H1 (cell line): ENCODE data around the gene MRTO4. TPM values are rescaled to one million over a fixed set of nuclear protein-coding genes. Genes with fewer than 3 reads are reported as not detected.
"Not testable (repeated sequence)": the region's sequence is repeated elsewhere in the genome, so short reads cannot be mapped to it uniquely, and the experiment has no call there.

Source experiments
- CTCF ChIA-PET: fragments of 300-600 bp; sonication (Branson Sonifier 250); formaldehyde crosslinking; loops from one replicate; lab custom pipeline; 2021; ENCODE audit not compliant: partially characterized antibody; lab: Charles Lee
- POLR2A ChIA-PET: fragments of 300-600 bp; sonication (Branson Sonifier 250); formaldehyde crosslinking; loops from one replicate; lab custom pipeline; 2021; ENCODE audit warnings: inconsistent platforms; ENCODE audit not compliant: partially characterized antibody; lab: Charles Lee
- DNase-seq, 2 experiments: peaks; one replicate each; pipeline versions ENCODE4 v3.0.0 to v3.0.0-alpha.2; 2010 to 2022; ENCODE audit warnings: low spot score in 2 of 2, low read depth in 1 of 2, mixed read lengths in 1 of 2
- FAIRE-seq: peaks from 2 replicates; lab custom pipeline; 2011; peaks lifted over from hg19 to GRCh38; lab: Jason Lieb, UNC
- H2AFZ ChIP-seq: 2 replicates; pipeline ENCODE4 v1.8.1; 2012; ENCODE audit warnings: low read length, inconsistent platforms
- H2AK5ac ChIP-seq: 2 replicates; pipeline ENCODE4 v1.6.1; 2013; ENCODE audit warnings: low read depth, low read length
- H2BK120ac ChIP-seq: replicated peaks from 2 replicates; pipeline ENCODE3; 2013; ENCODE audit warnings: low read depth, low read length, inconsistent platforms
- H2BK12ac ChIP-seq: 2 replicates; pipeline ENCODE4 v1.6.1; 2013; ENCODE audit warnings: low read depth, low read length
- H2BK15ac ChIP-seq: 2 replicates; pipeline ENCODE4 v1.6.1; 2013; ENCODE audit warnings: low read length
- H2BK20ac ChIP-seq: 2 replicates; pipeline ENCODE4 v1.6.1; 2013; ENCODE audit warnings: low read length
- H2BK5ac ChIP-seq: 2 replicates; pipeline ENCODE4 v1.6.1; 2013; ENCODE audit warnings: low read depth, low read length
- H3K14ac ChIP-seq: 2 replicates; pipeline ENCODE4 v1.6.1; 2013; ENCODE audit warnings: inconsistent platforms; ENCODE audit not compliant: insufficient read length
- H3K18ac ChIP-seq: 2 replicates; pipeline ENCODE4 v1.6.1; 2013; ENCODE audit warnings: low read length; ENCODE audit errors: extremely low read depth
- H3K23ac ChIP-seq: 2 replicates; pipeline ENCODE4 v1.6.1; 2013; ENCODE audit warnings: inconsistent platforms; ENCODE audit not compliant: insufficient read length
- H3K23me2 ChIP-seq: 2 replicates; pipeline ENCODE4 v1.6.1; 2013; ENCODE audit warnings: low read depth, low read length
- H3K27ac ChIP-seq: 2 replicates; pipeline ENCODE4 v1.6.1; 2011; ENCODE audit warnings: low read depth, low read length, inconsistent platforms
- H3K27me3 ChIP-seq, 4 experiments: replicated peaks in 1 of 4; 1 replicate in 1 of 4; 2 replicates in 3 of 4; pipeline versions ENCODE4 v1.6.1 to v1.8.1; 2011 to 2013; ENCODE audit warnings: low read length in 3 of 4, mild to moderate bottlenecking in 3 of 4, inconsistent platforms in 2 of 4, mixed read lengths in 2 of 4, moderate library complexity in 1 of 4; ENCODE audit not compliant: control insufficient read depth in 3 of 4, insufficient read depth in 3 of 4; ENCODE audit errors: extremely low read depth in 1 of 4
- H3K36me3 ChIP-seq, 4 experiments: 2 replicates each; pipeline versions ENCODE4 v1.6.1 to v1.8.1; 2011 to 2013; ENCODE audit warnings: mild to moderate bottlenecking in 4 of 4, low read length in 3 of 4, moderate library complexity in 2 of 4, control low read depth in 1 of 4, inconsistent platforms in 1 of 4; ENCODE audit not compliant: insufficient read depth in 4 of 4, control insufficient read depth in 2 of 4
- H3K4ac ChIP-seq: replicated peaks from 2 replicates; pipeline ENCODE3; 2013; ENCODE audit warnings: low read length, low read depth, mixed read lengths, inconsistent platforms; ENCODE audit not compliant: insufficient read length
- H3K4me1 ChIP-seq, 4 experiments: replicated peaks in 1 of 4; 1 replicate in 1 of 4; 2 replicates in 3 of 4; pipeline versions ENCODE4 v1.6.1 to v1.8.1; 2011 to 2013; ENCODE audit warnings: low read length in 3 of 4, inconsistent platforms in 2 of 4, mixed read lengths in 1 of 4; ENCODE audit not compliant: insufficient read depth in 4 of 4, control insufficient read depth in 3 of 4
- H3K4me2 ChIP-seq, 2 experiments: 2 replicates each; pipeline versions ENCODE4 v1.6.1 to v1.8.1; 2011 to 2013; ENCODE audit warnings: low read depth in 2 of 2, low read length in 2 of 2, control low read depth in 1 of 2, inconsistent platforms in 1 of 2, mild to moderate bottlenecking in 1 of 2; ENCODE audit not compliant: insufficient read depth in 1 of 2
- H3K4me3 ChIP-seq, 4 experiments: fragments of 200-600, 300-600 bp in 1 of 4; sonication (generic), shearing (Covaris generic), sonication (Bioruptor Twin) in 1 of 4; 2 replicates each; pipeline versions ENCODE4 v1.5.1 to v1.8.1; 2011 to 2016; ENCODE audit warnings: low read length in 4 of 4, low read depth in 3 of 4, control low read depth in 2 of 4, inconsistent platforms in 2 of 4, mild to moderate bottlenecking in 2 of 4, mixed read lengths in 1 of 4, moderate library complexity in 1 of 4; ENCODE audit not compliant: insufficient read depth in 2 of 4; ENCODE audit errors: extremely low read depth in 1 of 4
- H3K56ac ChIP-seq: replicated peaks from 2 replicates; pipeline ENCODE3; 2013; ENCODE audit warnings: low read depth, mild to moderate bottlenecking, mixed read lengths, low read length, inconsistent platforms; ENCODE audit not compliant: insufficient read length
- H3K79me1 ChIP-seq: 2 replicates; pipeline ENCODE4 v1.6.1; 2013; ENCODE audit warnings: low read depth, low read length, control low read depth
- H3K79me2 ChIP-seq, 2 experiments: 2 replicates each; pipeline versions ENCODE4 v1.6.1 to v1.8.1; 2012 to 2013; ENCODE audit warnings: low read length in 2 of 2, mild to moderate bottlenecking in 2 of 2, inconsistent platforms in 1 of 2; ENCODE audit not compliant: insufficient read depth in 2 of 2, control insufficient read depth in 1 of 2
- H3K9ac ChIP-seq, 4 experiments: replicated peaks in 1 of 4; 1 replicate in 1 of 4; 2 replicates in 3 of 4; pipeline versions ENCODE4 v1.6.1 to v1.8.1; 2011 to 2013; ENCODE audit warnings: low read depth in 3 of 4, low read length in 3 of 4, control low read depth in 2 of 4, mild to moderate bottlenecking in 2 of 4, moderate library complexity in 2 of 4, inconsistent platforms in 1 of 4; ENCODE audit errors: extremely low read depth in 1 of 4
- H3K9me3 ChIP-seq, 2 experiments: 2 replicates each; pipeline versions ENCODE4 v1.6.1 to v1.8.1; 2012 to 2013; ENCODE audit warnings: mild to moderate bottlenecking in 2 of 2, moderate library complexity in 2 of 2, control low read depth in 1 of 2, inconsistent platforms in 1 of 2, low read depth in 1 of 2, low read length in 1 of 2, mixed read lengths in 1 of 2; ENCODE audit not compliant: insufficient read depth in 2 of 2
- H4K20me1 ChIP-seq, 2 experiments: replicated peaks in 1 of 2; 2 replicates each; pipeline versions ENCODE3 to v1.8.1; 2011 to 2013; ENCODE audit warnings: inconsistent platforms in 2 of 2, low read length in 2 of 2, mild to moderate bottlenecking in 1 of 2; ENCODE audit not compliant: insufficient read depth in 2 of 2, control insufficient read depth in 1 of 2
- H4K5ac ChIP-seq: 2 replicates; pipeline ENCODE4 v1.6.1; 2013; ENCODE audit warnings: low read length, low read depth, mixed read lengths, inconsistent platforms; ENCODE audit not compliant: insufficient read length
- H4K8ac ChIP-seq: 2 replicates; pipeline ENCODE4 v1.8.0; 2013; ENCODE audit warnings: mild to moderate bottlenecking, moderate library complexity, low read length, inconsistent platforms; ENCODE audit not compliant: insufficient read depth; ENCODE audit errors: extremely low read depth
- H4K91ac ChIP-seq: replicated peaks from 2 replicates; pipeline ENCODE3; 2013; ENCODE audit warnings: low read length, mixed read lengths, inconsistent platforms; ENCODE audit not compliant: insufficient read length
- ASH2L ChIP-seq: fragments of 200-600, 300-600 bp; sonication (generic); IDR thresholded peaks from one replicate; pipeline ENCODE4 v1.7.1; 2017; ENCODE audit warnings: low read length
- EZH2 ChIP-seq: fragments of 200-600 bp; sonication (generic); IDR thresholded peaks from 2 replicates; pipeline ENCODE4 v1.7.1; 2012; ENCODE audit warnings: low read depth, mild to moderate bottlenecking, moderate library complexity, low read length, inconsistent platforms; ENCODE audit not compliant: severe bottlenecking
- KDM4A ChIP-seq: IDR thresholded peaks from one replicate; pipeline ENCODE4 v1.7.1; 2012; ENCODE audit warnings: low read depth, mild to moderate bottlenecking, moderate library complexity, low read length, inconsistent platforms; ENCODE audit not compliant: severe bottlenecking
- SUZ12 ChIP-seq: fragments of 200-600 bp; sonication (generic); IDR thresholded peaks from 2 replicates; pipeline ENCODE4 v1.6.1; 2012; ENCODE audit warnings: mild to moderate bottlenecking, inconsistent platforms, low read length, moderate library complexity, mixed read lengths
- WGBS, 2 experiments: shearing (Covaris generic) in 1 of 2; methylation state at CpG; one replicate each; pipeline versions ENCODE4 v1.1.6 to v1.1.7; 2013 to 2015; ENCODE audit warnings: low lambda C conversion rate in 2 of 2, mixed read lengths in 2 of 2, inconsistent platforms in 1 of 2, low coverage in 1 of 2, missing lambda C conversion rate in 1 of 2; ENCODE audit not compliant: insufficient replicate concordance in 2 of 2, insufficient coverage in 1 of 2, insufficient read length in 1 of 2; ENCODE audit errors: extremely low coverage in 1 of 2, missing lambda C conversion rate in 1 of 2; 5-methylcytosine and 5-hydroxymethylcytosine counted together
- polyA plus RNA-seq, 7 experiments: library from polyadenylated mRNA; depleted of rRNA in 3 of 7; stranded (reverse) in 5 of 7; unstranded in 2 of 7; fragments of >200 nt in 5 of 7; fragments of 200-250 nt in 2 of 7; gene quantifications; 1 replicate in 5 of 7; 2 replicates in 1 of 7; 4 replicates in 1 of 7; pipeline versions ENCODE4 v1.2.1 to v1.2.3, GENCODE V29; 2011 to 2013; ENCODE audit warnings: missing spikeins in 2 of 7, mixed read lengths in 2 of 7
- total RNA-seq: library from RNA; stranded (reverse); fragmentation: NEBNext Ultra II Directional; extraction: Animal tissue kit (Norgen Biotek cat#: 25700); gene quantifications from 2 replicates; pipeline ENCODE4 v1.2.1, GENCODE V29; 2021
- TF ChIP-seq, protein P1 (sequence below): IDR thresholded peaks from 2 replicates; pipeline ENCODE4 v1.6.1; 2012; ENCODE audit warnings: inconsistent platforms
- TF ChIP-seq, protein P2 (sequence below): IDR thresholded peaks from 2 replicates; pipeline ENCODE4 v1.6.1; 2012; ENCODE audit warnings: inconsistent platforms

MRTO4 gene
- total and polyA plus RNA-seq, 2 of the 8 experiments (the other 6 are each of a cell fraction or from before 2014, with no cell fraction given), result 36.9 to 64.3 TPM

GRCh38 chr1:19288324-19289241 is 37.0 kb downstream of the MRTO4 start, which contains the start of gene AKR7A3:
Gene AKR7A3 (minus strand): TSS chr1:19288770. CDS start chr1:19288709, 61 bp downstream.
- H3K56ac ChIP-seq, H2BK120ac ChIP-seq, H2BK20ac ChIP-seq, H4K20me1 ChIP-seq, FAIRE-seq, H3K23ac ChIP-seq, H4K91ac ChIP-seq, H2AK5ac ChIP-seq, H3K14ac ChIP-seq, H3K18ac ChIP-seq, H3K23me2 ChIP-seq, H4K5ac ChIP-seq, H2BK5ac ChIP-seq, H3K4ac ChIP-seq, H3K27ac ChIP-seq, H3K79me1 ChIP-seq, H3K36me3 ChIP-seq, H3K9me3 ChIP-seq, H3K4me1 ChIP-seq, H2BK15ac ChIP-seq, H3K9ac ChIP-seq, H3K79me2 ChIP-seq: not testable (repeated sequence)
- Histone ChIP-seq H3K4me2 (peak within 1 kb of the TSS; percentile 64 to 97), H3K27me3 (peaks cover 8 to 26% (median 20%) of the 10 kb centered on the region in 4 experiments), H4K8ac (peak within 1 kb of the TSS; percentile 28; the same call in 1 of the 2 replicates), H2BK12ac (0 out of 2 replicates have a peak within 1 kb of the TSS, but pooled peaks have one; percentile 3), H2AFZ (peak within 1 kb of the TSS; percentile 85; the same call in 1 of the 2 replicates), H3K4me3 (peak within 1 kb of the TSS; percentile 31 to 64 (median 51); a peak in 7 of 8 replicates)
- WGBS, 2 experiments, result 25% methylated on average over 61 of the region's 82 CpGs; no CpG with 5 or more reads in 1 of the 2 experiments
- TF ChIP-seq, protein P1, sequence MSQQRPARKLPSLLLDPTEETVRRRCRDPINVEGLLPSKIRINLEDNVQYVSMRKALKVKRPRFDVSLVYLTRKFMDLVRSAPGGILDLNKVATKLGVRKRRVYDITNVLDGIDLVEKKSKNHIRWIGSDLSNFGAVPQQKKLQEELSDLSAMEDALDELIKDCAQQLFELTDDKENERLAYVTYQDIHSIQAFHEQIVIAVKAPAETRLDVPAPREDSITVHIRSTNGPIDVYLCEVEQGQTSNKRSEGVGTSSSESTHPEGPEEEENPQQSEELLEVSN, result peak; percentile 77
- TF ChIP-seq, protein P2, sequence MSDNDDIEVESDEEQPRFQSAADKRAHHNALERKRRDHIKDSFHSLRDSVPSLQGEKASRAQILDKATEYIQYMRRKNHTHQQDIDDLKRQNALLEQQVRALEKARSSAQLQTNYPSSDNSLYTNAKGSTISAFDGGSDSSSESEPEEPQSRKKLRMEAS, result peak; percentile 55
- TF ChIP-seq SUZ12 (peak; percentile 48; the same call in 1 of the 2 replicates), ASH2L (peak; percentile 37), KDM4A (peak; percentile 69), EZH2 (peak; percentile 58)
- peak in 1 of 2 experiments; percentile 76 for DNase-seq
- POLR2A ChIA-PET, result interaction anchor here (0.6 to 1.8 kb wide), 8 partner anchors 9 to 37 kb away, joined by 3 to 7 read pairs (median 3); partner anchors contain the start of genes EMC1 and MRTO4
- CTCF ChIA-PET, result interaction anchor here (0.6 to 1.3 kb wide), 3 partner anchors 25 to 615 kb away, joined by 3 read pairs; no protein-coding TSS in a partner anchor
